Endodermal cell (in vitro differentiated cells): Measurements from ENCODE around the gene ZNF680. TPM values are rescaled to one million over a fixed set of nuclear protein-coding genes. Genes with fewer than 3 reads are reported as not detected.

Source experiments
- DNase-seq: peaks from one replicate; pipeline ENCODE4 v3.0.0-alpha.2; 2017
- H3K27ac ChIP-seq: 2 replicates; pipeline ENCODE4 v1.5.1; 2013; ENCODE audit warnings: mild to moderate bottlenecking, low read depth, low read length, moderate library complexity
- H3K27me3 ChIP-seq: 2 replicates; pipeline ENCODE4 v1.6.1; 2013; ENCODE audit warnings: mild to moderate bottlenecking, low read length, moderate library complexity; ENCODE audit not compliant: insufficient read depth, control insufficient read depth, poor library complexity, severe bottlenecking
- H3K36me3 ChIP-seq: 2 replicates; pipeline ENCODE4 v1.7.0; 2013; ENCODE audit warnings: mild to moderate bottlenecking, low read length, moderate library complexity; ENCODE audit not compliant: control insufficient read depth, insufficient read depth
- H3K4me1 ChIP-seq: one replicate; pipeline ENCODE4 v1.7.0; 2013; ENCODE audit warnings: low read length; ENCODE audit not compliant: control insufficient read depth, insufficient read depth
- H3K4me3 ChIP-seq: 2 replicates; pipeline ENCODE4 v1.5.1; 2013; ENCODE audit warnings: mild to moderate bottlenecking, low read length, moderate library complexity
- H3K9ac ChIP-seq: 2 replicates; pipeline ENCODE4 v1.6.1; 2013; ENCODE audit warnings: mild to moderate bottlenecking, low read length, moderate library complexity; ENCODE audit not compliant: poor library complexity, severe bottlenecking; ENCODE audit errors: extremely low read depth
- H3K9me3 ChIP-seq: 2 replicates; pipeline ENCODE4 v1.6.1; 2013; ENCODE audit warnings: mild to moderate bottlenecking, low read length, moderate library complexity; ENCODE audit not compliant: control insufficient read depth
- H3K27ac Mint-ChIP-seq: 2 replicates; pipeline ENCODE4 v1.8.0; 2020; ENCODE audit warnings: mixed read lengths
- H3K27me3 Mint-ChIP-seq: 2 replicates; pipeline ENCODE4 v1.8.0; 2021; ENCODE audit warnings: mild to moderate bottlenecking, mixed read lengths; ENCODE audit not compliant: insufficient read depth
- H3K36me3 Mint-ChIP-seq: 2 replicates; pipeline ENCODE4 v1.8.0; 2020; ENCODE audit warnings: low read depth, mixed read lengths
- H3K4me1 Mint-ChIP-seq: 2 replicates; pipeline ENCODE4 v1.8.0; 2020; ENCODE audit warnings: mixed read lengths
- H3K4me3 Mint-ChIP-seq: 2 replicates; pipeline ENCODE4 v1.8.0; 2020; ENCODE audit warnings: mild to moderate bottlenecking, moderate library complexity, mixed read lengths
- H3K9me3 Mint-ChIP-seq: 2 replicates; pipeline ENCODE4 v1.8.0; 2020; ENCODE audit warnings: mild to moderate bottlenecking, mixed read lengths
- CTCF ChIP-seq: fragments of 200-600 bp; sonication (generic); conservative IDR thresholded peaks from 2 replicates; pipeline ENCODE4 v1.5.0; 2021; ENCODE audit warnings: antibody characterized with exemption, mild to moderate bottlenecking
- WGBS, 2 experiments: methylation state at CpG; one replicate each; pipeline versions ENCODE4 v1.1.5 to v1.1.7; 2013; ENCODE audit warnings: missing lambda C conversion rate in 2 of 2, mixed read lengths in 1 of 2; ENCODE audit not compliant: insufficient coverage in 1 of 2, insufficient read length in 1 of 2; 5-methylcytosine and 5-hydroxymethylcytosine counted together
- long read RNA-seq, 4 experiments: library from polyadenylated mRNA in 2 of 4; library from RNA in 1 of 4; library from capped mRNA in 1 of 4; stranded (forward) in 3 of 4; unstranded in 1 of 4; transcript quantifications; one replicate each; pipeline ENCODE4 v2.0.0, GENCODE V29; 2020 to 2021; ENCODE audit warnings: inconsistent platforms in 1 of 4
- polyA plus RNA-seq, 2 experiments: library from polyadenylated mRNA; stranded (reverse); fragments of 50-300 nt; gene quantifications; one replicate each; pipeline ENCODE4 v1.2.3, GENCODE V29; 2013
- total RNA-seq, 2 donors: library from RNA; stranded (reverse); fragmentation: NEBNext Ultra II Directional in 1 of 2; extraction: Animal tissue kit (Norgen Biotek cat#: 25700) in 1 of 2; gene quantifications; 2 replicates in 1 of 2; 3 replicates in 1 of 2; pipeline ENCODE4 v1.2.1, GENCODE V29; 2021

ZNF680 gene
- total RNA-seq: 10 to 100 TPM; 14.6 to 19.5 TPM
- 18.1 TPM for polyA plus RNA-seq (2013, experiment 1 of 2)
- polyA plus RNA-seq (2013, experiment 2 of 2): 21.4 TPM
- long read RNA-seq, experiment 1, partial matches to known transcripts: 0 of 7 reads
- long read RNA-seq, experiment 1, other reads (novel, unspliced or antisense): 5 of 7 reads
- long read RNA-seq, experiment 2, transcript ZNF680-201 (4 exons, 3,022 nt): major isoform, 11 of 25 reads
- long read RNA-seq, experiment 2, partial matches to known transcripts: 1 of 25 reads
- long read RNA-seq, experiment 2, other reads (novel, unspliced or antisense): 10 of 25 reads
- long read RNA-seq, experiment 3, transcript ZNF680-205 (3 exons, 769 nt): minor isoform, 5 of 78 reads
- long read RNA-seq, experiment 3, transcript ZNF680-201 (4 exons, 3,022 nt): major isoform, 47 of 78 reads
- long read RNA-seq, experiment 3, partial matches to known transcripts: 7 of 78 reads
- long read RNA-seq, experiment 3, other reads (novel, unspliced or antisense): 19 of 78 reads
- long read RNA-seq, experiment 4, partial matches to known transcripts: 0 of 10 reads
- long read RNA-seq, experiment 4, other reads (novel, unspliced or antisense): 5 of 10 reads

DNA sequence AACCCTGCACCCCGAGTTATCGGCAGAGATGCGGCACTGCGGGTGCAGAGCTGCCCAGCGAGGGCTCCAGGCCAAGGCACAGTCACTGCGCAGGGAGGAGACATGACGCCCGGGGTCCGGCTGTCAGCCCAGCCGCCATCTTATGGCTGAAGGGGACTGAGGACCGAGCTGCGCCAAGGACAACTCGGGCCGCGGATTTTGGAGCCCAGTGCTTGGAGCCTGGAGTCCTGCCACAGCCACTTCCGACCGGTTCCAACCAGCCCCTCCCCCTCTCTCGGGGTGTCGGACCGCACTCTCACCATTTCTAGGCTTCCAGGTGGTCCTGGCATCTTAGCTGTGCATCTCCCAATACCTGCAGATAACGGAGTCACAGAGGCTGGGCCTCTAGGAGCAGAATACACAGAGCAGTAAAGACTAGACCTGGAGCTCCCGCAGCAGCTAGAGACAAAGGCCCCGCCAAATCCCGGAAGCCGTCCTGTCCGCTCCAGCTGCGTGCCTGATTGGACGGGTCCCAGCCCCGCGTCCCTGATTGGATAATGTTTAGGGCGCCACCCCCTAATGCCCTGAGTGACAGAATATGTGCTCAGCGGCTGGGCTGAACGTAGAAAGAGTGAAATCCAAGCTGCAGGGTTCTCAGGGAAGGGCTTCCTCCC, at the start of gene ZNF680:
Gene ZNF680, minus strand, starts transcription at position 446 of the 653 bp plus-strand sequence. Its CDS starts 117 bp downstream, at position 329.
- H3K9me3 ChIP-seq: peaks cover 6% of the 10 kb centered on the region
- Mint-ChIP-seq H3K27me3 (no peaks in the 10 kb centered on the region), H3K36me3 (peaks cover 16% of the 10 kb centered on the region), H3K27ac (peak within 1 kb of the TSS; percentile 99), H3K9me3 (peaks cover 69% of the 10 kb centered on the region), H3K4me1 (no peaks in the 10 kb centered on the region), H3K4me3 (peak within 1 kb of the TSS; percentile 94)
- TF ChIP-seq CTCF: no peak
- H3K4me1 ChIP-seq: no peaks in the 10 kb centered on the region
- peak within 1 kb of the TSS; percentile 92 for H3K9ac ChIP-seq
- 0 to 3% methylated on average over 27 to 33 of the region's 33 CpGs for WGBS, 2 experiments
- H3K4me3 ChIP-seq: peak within 1 kb of the TSS; percentile 99
- no peaks in the 10 kb centered on the region for H3K27me3 ChIP-seq
- no peak for DNase-seq
- H3K27ac ChIP-seq: peak within 1 kb of the TSS; percentile 97
- peaks cover 30% of the 10 kb centered on the region for H3K36me3 ChIP-seq

DNA sequence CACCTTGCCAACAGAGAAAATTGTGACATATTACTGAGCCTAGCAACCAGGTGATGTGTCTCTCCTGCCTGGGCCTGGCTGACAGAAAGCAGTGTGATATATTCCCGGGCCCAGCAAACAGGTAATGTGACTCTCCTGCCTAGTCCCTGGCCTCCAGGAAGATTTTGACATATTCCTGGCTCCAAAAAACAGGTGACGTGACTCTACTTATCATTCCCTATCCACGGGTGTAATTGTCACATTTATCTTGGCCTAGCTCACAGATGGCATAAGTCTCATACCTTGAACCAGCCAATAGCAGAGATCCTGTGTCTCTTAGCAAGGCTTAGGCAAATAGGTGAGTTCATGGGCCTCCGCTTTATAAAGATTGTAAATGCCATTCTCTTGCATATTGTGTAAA, 49.6 kb upstream of the ZNF680 start:
- Histone ChIP-seq H3K4me3 (no peak overlapping the region), H3K9me3 (peaks cover 14% of the 10 kb centered on the region)
- peaks cover 99% of the 10 kb centered on the region for H3K9me3 Mint-ChIP-seq

More for the DNA sequence above, 49.6 kb upstream of the ZNF680 start:
- Histone ChIP-seq H3K4me1 (no peaks in the 10 kb centered on the region), H3K27ac (no peak overlapping the region), H3K36me3 (peaks cover 5% of the 10 kb centered on the region), H3K9ac (no peak overlapping the region), H3K27me3 (no peaks in the 10 kb centered on the region)
- no peaks in the 10 kb centered on the region for H3K4me1 Mint-ChIP-seq
- TF ChIP-seq CTCF: no peak
- no peak overlapping the region for H3K27ac Mint-ChIP-seq
- no peak for DNase-seq
- no peaks in the 10 kb centered on the region for H3K36me3 Mint-ChIP-seq
- H3K27me3 Mint-ChIP-seq: no peaks in the 10 kb centered on the region
- 58 to 62% methylated on average over 3 to 4 of the region's 4 CpGs for WGBS, 2 experiments
- no peak overlapping the region for H3K4me3 Mint-ChIP-seq
